LNCAP (cell line): ENCODE results near the gene IVNS1ABP.

Experiments
- CTCF ChIP-seq: fragments of 450-650 bp; IDR thresholded peaks from 2 replicates; pipeline ENCODE4 v1.5.1; 2017; ENCODE audit warnings: mild to moderate bottlenecking

IVNS1ABP gene

GRCh38 chr1:185268352-185268751, 48.7 kb downstream of the IVNS1ABP start:
- TF ChIP-seq CTCF: no peak

- TF ChIP-seq CTCF: no peak
Observed at GRCh38 chr1:185267701-185268100, 49.3 kb downstream of the IVNS1ABP start.

- TF ChIP-seq CTCF: no peak
Observed at GRCh38 chr1:185267301-185267700, 49.7 kb downstream of the IVNS1ABP start.

DNA sequence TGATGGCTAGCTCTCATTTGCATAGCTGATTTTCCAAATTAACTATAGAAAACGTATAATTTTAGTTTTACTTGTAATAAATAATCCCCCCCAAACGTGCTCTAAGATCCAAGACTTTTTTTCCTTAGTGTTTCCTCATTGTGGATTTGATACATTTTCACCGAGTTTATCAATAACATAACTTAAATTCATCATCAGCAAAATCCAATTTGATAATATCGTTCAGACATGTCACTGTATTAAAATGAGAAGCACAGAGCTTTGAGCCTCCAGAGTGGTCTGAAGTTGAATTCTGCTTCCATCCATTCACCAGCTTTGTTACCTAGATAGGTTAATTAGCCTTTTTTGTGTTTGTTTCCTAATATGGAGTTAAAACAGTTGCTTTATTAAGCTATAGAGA, 51.7 kb downstream of the IVNS1ABP start:
- no peak for TF ChIP-seq CTCF

DNA sequence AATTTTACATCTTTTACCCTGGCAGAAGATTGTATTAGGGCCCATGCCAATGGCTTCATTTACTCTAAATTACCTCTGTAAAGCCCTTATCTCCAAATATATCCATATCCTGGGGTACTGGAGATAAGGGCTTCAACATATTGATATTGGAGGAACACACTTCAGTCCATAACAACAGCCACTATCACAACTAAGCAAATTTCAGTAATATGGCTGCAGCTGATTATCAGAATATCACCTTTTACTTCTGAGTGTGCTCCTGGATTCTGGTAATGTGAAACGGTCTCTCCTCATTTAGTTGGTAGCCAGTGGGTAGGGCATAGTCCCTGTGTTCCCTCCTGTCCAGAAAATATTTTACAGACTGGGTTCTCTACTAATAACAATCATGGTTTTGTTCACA, 53.3 kb downstream of the IVNS1ABP start:
- TF ChIP-seq CTCF: no peak

DNA sequence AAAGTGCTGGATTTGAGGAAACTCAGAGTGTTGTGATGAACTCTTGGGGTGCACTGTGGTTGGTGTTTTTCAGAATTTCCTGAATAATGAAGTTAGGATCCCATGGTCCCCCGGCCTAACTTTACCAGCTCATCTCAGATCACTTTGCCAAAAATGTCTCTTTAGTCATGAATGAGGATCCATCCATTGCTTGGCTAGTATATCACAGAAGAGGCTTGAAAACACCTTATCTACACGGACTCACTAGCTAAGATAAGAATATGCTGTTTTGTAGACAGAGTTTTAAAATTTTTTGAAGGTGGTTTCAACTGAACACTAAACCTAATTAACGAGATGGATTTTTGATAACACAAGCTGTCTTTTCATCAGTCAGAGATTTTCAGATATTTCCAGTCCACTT, 53.8 kb downstream of the IVNS1ABP start:
- TF ChIP-seq CTCF: no peak

DNA sequence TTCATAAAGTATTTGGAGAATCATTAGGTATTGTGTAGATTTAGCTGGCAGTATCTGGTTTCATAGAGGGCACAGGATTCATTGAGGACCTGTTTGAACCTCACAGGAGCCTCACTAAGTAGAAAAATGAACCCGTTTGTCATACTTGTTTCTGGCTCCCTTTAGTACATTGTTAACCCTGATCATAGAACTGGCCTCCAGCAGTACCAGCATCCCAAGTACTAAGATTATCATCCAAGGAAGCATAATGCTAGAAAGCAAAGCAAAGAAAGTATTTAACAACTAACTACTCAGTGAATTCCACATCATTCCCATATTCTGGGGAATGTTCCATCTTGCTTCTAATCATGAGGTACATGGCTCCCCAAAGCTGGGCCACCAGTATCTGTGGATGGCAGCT, 54.9 kb downstream of the IVNS1ABP start:
- TF ChIP-seq CTCF: no peak

GRCh38 chr1:185260611-185261010, 56.4 kb downstream of the IVNS1ABP start:
- no peak for TF ChIP-seq CTCF
